GM04503 (cell line): ENCODE data around the gene PTPN20.
"Not testable (repeated sequence)": the region's sequence is repeated elsewhere in the genome, so short reads cannot be mapped to it uniquely, and the experiment has no call there.

Experiments used
- DNase-seq: peaks from one replicate; pipeline ENCODE4 v3.0.0-alpha.2; 2012; ENCODE audit warnings: low read depth

Gene PTPN20, protein sequence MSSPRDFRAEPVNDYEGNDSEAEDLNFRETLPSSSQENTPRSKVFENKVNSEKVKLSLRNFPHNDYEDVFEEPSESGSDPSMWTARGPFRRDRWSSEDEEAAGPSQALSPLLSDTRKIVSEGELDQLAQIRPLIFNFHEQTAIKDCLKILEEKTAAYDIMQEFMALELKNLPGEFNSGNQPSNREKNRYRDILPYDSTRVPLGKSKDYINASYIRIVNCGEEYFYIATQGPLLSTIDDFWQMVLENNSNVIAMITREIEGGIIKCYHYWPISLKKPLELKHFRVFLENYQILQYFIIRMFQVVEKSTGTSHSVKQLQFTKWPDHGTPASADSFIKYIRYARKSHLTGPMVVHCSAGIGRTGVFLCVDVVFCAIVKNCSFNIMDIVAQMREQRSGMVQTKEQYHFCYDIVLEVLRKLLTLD

GRCh38 chr10:46911144-46911876 lies at the start of gene PTPN20:
Gene PTPN20 (plus strand): TSS chr10:46911428. CDS start chr10:46932500, 21,072 bp downstream.
- not testable (repeated sequence) for DNase-seq

GRCh38 chr10:46869716-46870115 lies 41.5 kb upstream of the PTPN20 start:
- DNase-seq, result not testable (repeated sequence)

GRCh38 chr10:46871583-46871982 lies 39.6 kb upstream of the PTPN20 start:
- not testable (repeated sequence) for DNase-seq

- DNase-seq, result not testable (repeated sequence)
Measured at GRCh38 chr10:46875304-46875703, 35.9 kb upstream of the PTPN20 start.

DNA sequence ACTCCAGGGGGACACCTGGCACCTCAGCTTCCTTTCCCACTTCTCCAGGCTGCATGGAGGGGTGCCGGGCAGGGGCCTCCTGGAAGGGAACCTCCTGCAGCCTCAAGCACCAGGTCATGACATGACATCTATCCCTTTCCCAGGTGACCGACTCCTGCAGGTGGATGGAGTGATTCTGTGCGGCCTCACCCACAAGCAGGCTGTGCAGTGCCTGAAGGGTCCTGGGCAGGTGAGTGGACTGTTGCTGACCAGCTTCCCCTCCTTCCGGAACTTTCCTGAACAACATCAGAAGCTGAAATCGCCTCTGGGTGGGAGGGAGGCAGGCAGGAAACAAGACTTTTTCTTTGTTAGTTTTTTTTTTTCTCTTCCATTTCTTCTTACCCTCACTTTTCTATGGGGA lies 34.5 kb upstream of the PTPN20 start:
- not testable (repeated sequence) for DNase-seq

DNA sequence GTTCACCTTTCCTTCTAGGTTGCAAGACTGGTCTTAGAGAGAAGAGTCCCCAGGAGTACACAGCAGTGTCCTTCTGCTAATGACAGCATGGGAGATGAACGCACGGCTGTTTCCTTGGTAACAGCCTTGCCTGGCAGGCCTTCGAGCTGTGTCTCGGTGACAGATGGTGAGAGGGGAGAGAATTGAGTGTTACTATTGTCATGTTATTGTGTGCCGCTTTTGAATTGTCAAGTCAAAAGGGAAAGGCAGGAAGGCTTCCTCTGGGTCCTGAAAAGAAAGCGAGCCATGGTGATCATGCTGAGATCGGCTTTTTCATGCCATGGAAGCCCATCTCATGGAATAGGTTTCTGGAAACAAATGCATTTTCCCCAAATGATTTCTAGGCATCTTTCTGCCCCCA lies 32.5 kb upstream of the PTPN20 start:
- DNase-seq, result not testable (repeated sequence)

- DNase-seq, result not testable (repeated sequence)
Measured at GRCh38 chr10:46890813-46891611, 20.2 kb upstream of the PTPN20 start.

DNA sequence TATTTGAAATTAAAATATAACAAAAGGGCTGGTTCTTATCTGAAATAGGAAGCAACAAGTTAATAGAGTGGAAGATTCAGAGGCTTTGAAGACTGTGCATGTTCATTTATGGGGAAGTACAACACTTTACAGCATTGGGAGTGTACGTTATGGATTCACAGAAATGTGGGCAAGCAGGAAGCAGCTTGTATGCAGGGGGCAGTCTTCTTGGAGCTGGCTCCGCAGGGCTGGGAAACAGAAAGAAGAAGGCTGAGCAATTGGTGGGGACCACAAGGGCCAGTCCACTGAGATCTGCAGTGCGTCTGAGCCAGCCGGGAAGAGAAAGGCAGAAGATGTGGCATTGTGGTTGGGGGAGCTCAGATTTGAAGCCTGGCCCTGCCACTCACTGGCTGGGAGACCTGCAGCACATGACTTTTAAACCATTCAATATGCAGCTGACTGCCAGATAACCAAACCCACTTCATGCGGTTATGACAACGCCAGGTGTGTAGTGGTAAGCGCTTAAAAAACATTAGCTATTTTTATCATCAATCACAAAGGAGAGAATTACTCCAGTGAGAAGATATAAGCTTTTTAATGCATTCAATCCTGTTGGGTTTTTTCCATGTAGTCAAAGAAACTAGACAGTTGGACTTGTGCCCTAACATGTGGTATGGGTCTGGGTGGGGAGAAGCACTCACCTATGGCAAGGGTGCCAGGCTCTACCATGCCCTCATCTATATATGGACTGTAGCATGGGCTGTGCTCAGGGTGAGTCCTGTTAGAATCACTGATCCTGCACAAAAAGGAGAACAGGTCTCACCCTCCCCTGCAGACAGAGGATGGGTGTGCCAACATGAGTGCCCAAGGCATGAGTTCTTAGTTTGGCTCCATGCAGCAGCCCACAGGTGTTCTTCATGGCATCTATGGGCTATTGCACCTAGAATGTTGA lies 14.2 kb upstream of the PTPN20 start:
- not testable (repeated sequence) for DNase-seq

DNA sequence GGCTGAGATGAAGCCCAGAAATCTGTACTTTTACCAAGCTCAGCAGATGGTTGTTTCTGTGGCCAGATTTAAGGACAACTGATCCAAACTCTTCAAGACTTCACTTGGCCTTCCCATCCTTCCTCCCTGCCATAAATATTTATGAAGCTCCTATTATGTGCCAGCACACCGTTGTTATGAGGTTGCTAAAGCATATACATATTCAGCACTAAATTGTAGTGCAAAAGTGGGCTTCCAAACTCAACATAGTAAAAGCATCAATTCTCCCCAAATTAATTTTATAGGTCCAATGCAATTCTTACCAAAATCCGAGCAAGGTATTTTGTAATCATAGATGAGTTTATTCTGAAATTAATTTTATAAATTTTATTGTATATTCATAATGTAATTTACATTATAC lies 10.0 kb upstream of the PTPN20 start:
- not testable (repeated sequence) for DNase-seq

- not testable (repeated sequence) for DNase-seq
Measured at GRCh38 chr10:46903874-46904273, 7.4 kb upstream of the PTPN20 start.

DNA sequence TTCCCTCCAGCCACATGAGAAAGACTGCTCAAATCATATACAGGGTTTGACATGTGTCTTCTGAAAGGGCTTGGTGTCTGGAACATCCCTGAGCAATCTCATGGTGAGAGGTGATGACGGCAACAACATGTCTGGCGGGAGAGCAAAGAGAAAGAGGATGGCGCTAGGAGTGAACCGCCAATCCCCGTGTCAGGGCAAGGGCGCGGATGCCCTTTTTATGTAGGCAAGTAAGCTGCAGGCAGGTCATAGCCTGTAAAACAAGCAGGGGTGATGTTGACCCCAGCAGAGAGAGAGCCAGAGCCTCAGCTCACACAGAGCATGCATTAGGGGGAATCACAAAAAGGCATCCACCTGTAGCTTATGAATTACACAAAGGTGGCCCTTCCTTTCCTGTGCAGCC lies 4.9 kb upstream of the PTPN20 start:
- DNase-seq, result not testable (repeated sequence)

DNA sequence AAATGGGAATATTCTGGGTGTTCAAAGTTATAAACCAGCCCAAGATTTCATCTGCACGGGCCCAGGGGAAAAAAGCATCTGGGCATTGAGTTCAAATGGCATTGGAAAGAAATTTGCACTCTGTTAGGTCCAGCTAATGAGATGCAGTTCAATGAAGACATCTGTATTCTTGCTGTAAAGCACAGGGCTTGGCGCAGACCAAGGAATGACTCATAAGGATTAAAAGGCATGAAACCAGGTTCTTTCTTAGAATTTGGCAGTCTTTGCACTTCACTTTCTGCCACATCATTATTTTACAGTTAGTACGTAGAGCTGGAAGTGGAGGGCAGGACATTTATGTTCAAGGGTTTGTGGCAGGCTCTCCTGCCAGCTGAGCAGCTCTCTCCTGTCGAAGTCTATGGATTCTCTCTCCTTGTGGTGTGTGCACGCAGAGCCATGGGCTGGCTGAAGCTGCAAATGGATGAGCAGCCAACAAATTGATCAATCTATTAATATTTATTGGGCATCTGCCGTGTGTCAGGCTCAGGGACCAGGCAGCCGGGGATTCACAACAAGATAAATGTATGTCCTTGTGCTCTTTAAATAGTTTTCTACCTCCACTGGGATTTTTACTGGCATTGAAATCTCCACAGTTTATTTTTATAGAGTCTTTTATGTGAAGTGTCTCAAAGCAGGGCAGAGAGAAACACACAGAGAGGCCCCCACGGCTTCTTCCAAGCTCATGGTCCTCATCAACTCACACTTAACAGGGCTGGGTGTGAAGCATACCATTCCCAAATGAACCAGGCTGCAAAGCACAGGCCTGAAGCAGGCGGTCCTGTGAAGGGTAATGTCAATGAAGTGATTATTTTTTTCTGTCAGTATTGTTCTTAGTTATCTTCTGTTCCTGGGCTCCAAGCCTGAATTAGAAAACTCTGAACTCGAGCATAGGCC lies 3.8 kb upstream of the PTPN20 start:
- not testable (repeated sequence) for DNase-seq

DNA sequence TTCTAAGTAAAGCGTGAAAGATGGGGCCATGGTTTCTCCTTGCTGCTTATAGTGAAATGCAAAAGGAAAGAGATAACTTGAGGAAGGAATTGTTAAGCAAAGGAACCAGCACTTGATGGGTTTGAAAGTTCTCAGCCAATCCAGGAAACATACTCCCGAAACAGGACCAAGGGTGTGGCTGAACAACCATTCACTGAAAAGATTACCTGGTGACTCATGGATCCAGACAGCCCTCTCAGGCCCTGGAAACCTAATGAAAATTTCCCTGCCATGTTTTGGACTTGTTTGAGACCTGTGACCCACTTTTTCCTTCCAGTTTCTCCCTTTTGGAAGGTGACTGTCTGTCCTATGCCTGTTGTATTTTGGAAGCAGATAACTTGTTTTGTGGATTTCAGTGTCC lies 11.3 kb downstream of the PTPN20 start:
- DNase-seq, result not testable (repeated sequence)

- not testable (repeated sequence) for DNase-seq
Measured at GRCh38 chr10:46925156-46925555, 13.9 kb downstream of the PTPN20 start.

- DNase-seq, result not testable (repeated sequence)
Measured at GRCh38 chr10:46925853-46926252, 14.6 kb downstream of the PTPN20 start.

GRCh38 chr10:46928810-46929209 lies 17.6 kb downstream of the PTPN20 start:
- not testable (repeated sequence) for DNase-seq

DNA sequence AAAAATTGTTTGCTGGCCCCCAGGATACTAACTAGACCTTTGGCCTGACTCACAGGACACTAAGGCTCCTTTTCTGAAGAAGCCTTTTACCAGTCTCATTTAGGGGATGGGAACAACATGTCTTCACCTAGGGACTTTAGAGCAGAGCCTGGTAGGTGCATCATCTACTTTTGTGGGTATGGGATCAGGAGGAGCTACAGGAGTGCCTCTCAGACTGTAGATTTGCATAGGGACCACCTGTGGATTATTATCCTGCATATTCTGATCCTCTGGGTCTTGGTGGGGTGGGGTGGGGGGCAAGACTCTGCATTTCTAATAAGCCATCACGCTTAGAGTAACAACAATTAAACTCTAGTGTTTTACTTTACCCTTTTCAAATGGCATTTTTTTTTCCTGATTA lies 21.2 kb downstream of the PTPN20 start:
- DNase-seq, result not testable (repeated sequence)

GRCh38 chr10:46941091-46941490 lies 29.9 kb downstream of the PTPN20 start:
- DNase-seq, result not testable (repeated sequence)

DNA sequence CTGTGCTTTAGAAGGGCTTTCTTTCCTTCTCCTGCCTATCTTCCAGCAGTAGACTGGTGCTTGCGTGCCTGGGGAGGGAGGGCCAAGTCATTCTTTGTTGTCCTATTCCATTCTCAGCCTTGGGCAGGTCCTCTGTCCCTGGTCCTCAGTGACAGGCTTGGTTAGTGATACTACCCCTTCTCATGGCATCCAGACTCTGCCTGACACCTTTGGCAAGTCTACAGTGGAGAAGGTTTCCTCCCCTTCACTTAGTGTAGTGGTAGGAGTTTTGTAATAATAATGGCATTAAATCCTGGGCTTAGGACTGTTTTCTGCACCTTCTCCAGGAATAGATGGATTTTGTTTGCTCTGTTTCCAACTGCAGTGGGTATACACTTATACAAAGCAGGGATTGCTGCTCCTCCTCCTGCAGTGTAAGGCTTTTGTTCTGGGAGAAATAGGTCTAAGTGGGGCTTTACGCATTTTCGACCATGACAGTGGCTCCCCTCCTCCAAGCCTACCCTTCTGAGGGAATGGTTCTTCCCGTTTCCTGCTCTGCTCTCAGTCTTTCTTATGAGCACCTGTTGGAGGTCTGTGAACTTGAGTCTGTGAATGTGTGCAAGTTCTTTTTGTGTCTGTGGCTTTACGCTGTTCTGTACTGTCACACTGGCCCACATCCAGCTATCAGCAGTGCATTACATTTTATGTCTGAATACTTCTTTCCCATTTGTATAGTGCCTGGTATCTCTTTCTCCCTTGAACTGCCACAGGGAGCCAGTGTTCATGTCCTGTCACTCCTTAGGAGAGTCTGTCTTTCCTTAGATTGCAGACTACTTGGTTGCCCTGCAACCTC lies 37.7 kb downstream of the PTPN20 start:
- DNase-seq, result not testable (repeated sequence)
